Pons (tissue), 1 donor: ENCODE results near the gene USP48.
"Not testable (repeated sequence)": the region's sequence is repeated elsewhere in the genome, so short reads cannot be mapped to it uniquely, and the experiment has no call there.

Experiments used
- DNase-seq: peaks from one replicate; pipeline ENCODE4 v3.0.0-alpha.2; 2016; ENCODE audit warnings: low spot score

The USP48 gene

DNA sequence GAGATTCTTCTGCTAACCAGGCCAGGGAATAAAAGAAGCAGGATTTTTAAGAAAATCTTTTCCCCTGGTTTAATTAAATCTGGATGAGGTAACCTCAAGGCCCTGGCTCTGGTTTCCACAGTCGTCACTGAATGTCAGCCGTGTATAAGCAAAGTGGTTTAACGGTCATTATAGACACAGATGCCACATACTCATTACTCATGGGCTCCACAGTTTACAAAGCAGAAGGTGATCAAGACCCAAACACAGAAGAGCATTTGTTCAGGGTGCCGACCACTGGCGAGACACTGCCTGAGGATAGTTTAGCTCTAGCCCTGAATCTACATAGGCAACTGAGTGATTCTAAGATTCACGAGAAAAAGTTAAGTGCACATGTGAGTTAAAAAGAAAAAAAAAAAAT, 86.0 kb downstream of the USP48 start:
- no peak for DNase-seq

DNA sequence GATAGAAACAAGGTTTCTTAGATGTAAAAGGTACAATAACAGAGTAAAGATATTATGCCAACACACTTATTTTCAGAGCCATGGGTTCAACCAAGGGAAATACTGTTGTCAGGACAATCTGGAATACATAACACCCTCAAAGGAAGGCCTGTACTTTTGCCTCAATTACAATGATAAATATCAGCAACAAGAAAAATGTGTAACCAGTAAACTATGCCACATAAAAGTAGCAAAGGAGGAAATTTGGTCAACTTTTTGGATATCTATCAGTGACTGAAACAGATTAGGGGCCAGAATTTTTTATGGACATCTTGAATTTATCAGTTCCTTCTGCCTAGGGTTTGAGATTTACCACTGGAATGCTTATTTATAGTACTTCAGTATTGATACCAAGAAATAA, 89.2 kb downstream of the USP48 start:
- no peak for DNase-seq

DNA sequence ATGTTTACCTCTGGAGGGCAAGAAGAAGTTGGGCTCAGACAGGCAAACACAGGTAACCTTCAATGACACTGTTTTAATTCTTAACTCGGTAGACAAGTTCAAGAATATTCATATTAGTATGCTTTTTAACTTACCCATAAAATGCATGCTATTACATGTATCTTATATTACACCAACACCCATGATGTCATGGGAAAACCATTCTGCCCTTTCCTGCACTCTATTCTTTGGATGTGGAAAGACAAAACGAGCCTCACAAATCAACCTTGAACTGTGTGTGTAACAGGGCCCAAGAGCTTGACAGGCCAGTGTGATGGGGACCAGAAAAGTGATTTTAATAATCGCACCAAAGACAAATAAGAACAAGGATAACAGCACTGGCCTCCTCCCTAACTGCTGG, 91.2 kb downstream of the USP48 start:
- DNase-seq = no peak

DNA sequence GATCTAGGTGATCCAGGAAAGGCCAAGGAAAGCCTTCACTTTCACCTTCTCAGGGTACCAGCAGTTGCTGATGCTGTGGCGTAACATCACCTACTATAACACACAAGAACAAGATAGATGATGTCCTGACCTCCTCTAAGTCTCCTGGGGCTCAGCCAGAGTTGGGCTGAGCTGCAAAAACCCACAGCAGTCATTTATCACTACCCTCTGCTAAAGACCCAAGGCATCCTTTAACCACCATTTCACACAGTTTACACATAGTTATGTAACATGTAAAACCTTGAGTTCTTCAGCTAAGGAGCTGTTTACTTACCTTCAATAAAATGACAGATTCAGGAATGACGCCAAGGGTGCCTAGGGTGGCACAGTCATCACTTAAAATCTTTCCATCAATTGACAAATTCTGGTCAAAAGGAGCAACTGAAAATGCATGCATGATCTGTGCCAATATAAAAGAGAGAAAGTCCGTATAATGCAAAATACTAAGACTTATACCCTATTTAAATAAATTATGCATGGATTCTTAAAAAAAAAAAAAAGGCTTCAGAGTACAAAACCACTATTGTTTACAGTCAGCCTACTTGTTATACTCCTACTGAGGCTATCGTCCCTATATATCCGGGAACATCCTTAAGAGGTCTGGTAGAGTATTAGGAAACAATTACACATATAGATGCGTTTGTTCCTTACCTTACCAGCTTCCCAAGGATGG, 93.1 kb downstream of the USP48 start:
- DNase-seq = no peak

DNA sequence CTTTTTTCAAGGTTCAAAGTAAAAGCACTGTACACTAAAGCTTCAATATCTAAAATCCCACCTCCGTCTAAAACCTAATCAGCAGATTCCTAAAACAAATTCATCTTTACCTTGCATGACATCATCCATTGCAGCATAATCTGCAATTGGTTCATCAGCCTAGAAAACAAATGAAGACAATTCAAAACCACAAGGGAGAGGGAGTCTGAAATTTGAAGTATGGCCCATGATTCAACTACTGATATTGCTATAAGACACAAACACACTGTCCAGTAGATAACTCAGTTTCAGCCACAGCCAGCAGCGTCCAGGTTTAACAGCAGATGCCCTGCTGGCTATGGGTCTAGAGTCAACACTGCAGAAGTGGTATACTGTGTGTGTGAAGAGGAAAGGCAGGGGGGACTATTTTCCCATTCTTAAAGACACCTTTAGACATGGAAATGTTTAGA, 95.8 kb downstream of the USP48 start:
- no peak for DNase-seq

DNA sequence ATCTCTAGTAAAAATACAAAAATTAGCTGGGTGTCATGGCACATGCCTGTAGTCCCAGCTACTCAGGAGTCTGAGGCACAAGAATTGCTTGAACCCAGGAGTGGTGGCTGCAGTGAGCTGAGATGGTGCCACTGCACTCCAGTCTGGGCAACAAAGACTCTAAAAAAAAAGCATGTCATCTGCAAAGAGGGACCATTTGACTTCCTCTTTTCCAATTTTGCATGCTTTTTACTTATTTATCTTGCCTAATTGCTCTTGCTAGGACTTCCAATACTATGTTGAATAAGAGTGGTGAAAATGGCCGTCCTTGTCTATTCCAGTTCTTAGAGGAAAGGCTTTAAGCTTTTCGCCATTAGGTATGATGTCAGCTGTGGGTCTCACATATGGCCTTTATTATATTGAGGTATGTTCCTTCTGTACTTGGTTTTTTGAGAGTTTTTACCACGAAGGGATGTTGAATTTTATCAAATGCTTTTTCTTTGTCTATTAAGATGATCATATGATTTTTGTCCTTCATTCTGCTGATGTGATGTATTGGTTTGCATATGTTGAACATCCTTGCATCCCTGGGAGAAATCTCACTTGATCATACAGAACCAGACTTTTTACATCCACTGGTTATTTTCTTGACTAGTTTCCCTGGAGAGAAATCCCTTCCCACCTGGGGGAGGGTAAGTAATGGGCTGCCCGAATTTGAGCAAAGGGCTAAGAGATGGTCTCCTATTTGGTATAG, 96.8 kb downstream of the USP48 start:
- no peak for DNase-seq

DNA sequence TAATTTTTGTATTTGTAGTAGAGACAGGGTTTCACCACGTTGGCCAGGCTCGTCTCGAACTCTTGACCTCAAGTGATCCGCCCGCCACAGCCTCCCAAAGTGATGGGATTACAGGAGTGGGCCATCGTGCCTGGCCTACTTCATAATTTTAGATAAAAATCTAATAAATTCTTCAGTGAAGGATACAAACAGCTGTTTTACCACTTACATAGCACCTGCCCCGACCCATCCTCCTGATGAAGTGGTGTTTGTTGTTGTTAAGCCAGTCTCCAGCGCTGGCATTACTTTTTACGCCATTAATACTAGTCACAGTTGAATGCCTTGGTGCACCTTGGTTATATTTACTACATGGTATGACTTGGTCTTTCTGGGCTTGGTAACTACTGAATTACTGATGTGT, 101.5 kb downstream of the USP48 start:
- no peak for DNase-seq

DNA sequence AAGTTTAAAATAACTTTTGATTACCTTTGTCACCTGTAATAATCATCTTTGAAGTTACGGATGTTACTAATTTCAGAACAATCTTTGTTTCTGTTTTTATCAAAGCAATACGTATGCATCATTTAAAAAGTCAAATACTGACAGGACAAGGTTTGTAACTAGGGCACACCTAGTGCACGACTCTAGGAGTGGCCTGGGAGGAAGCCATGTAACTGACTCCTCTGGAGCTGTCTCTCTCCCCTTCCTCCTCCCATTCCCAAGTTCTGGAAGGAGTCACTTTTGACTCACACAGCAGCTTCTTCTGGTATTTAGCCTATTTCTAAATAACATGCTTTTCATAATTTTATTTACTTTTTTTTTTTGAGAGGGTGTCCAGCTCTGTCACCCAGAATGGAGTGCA, 102.0 kb downstream of the USP48 start:
- no peak for DNase-seq

DNA sequence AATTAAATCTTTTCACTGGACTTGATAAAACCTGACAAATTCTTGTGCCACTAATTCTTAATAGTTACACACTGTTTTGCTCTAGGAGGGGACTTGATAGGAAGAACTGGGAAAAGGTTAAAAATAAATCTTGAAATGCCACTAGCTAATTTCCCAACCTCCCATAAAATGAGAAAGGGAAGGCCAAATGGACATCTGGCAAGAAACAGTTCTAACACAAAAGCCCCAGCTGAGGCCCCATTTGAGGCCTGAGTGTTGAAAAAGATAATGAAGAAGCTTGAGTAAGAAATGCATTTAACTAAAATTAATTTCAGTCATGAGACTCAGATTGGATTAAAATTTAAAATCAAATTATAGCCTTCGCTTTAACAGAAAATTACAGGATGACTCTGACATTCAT, 102.6 kb downstream of the USP48 start:
- DNase-seq = no peak

DNA sequence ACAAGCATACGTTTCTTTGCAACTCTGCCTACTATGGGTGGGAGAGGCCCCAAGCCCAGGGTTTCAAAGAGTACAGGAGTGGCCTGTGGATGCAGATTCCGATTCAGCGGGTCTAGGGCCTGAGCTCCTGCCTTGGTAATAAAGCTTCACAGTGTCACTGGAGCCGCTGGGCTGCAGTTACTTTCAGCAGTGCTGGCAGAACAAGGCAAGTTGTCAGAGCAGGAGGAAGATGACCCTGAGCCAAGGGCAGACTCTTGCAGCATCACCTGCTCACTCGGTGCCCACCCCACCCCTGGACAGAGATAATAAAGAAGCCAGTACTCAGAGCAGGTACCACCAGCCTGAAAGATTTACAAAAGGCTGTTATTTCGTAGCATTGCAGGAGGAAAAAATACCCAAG, 105.8 kb downstream of the USP48 start:
- DNase-seq = no peak

DNA sequence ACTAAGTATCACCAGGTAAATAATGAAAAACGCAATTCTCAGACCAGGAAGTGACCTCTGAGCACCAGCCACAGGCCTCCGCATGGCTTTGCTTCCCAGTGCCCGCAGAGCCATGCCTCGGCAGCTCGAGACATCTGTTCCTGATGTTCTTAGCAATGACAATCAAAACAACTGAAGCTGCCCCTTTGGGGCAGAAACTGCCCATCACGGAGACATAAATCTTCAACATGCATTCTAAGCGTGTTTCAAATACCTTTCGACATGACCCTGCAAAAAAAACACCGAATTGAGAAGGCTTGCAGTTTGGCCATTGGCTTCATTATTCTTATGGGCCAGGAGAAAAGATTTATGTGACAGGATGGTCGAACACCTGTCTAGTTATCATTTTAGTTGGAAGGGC, 108.0 kb downstream of the USP48 start:
- no peak for DNase-seq

DNA sequence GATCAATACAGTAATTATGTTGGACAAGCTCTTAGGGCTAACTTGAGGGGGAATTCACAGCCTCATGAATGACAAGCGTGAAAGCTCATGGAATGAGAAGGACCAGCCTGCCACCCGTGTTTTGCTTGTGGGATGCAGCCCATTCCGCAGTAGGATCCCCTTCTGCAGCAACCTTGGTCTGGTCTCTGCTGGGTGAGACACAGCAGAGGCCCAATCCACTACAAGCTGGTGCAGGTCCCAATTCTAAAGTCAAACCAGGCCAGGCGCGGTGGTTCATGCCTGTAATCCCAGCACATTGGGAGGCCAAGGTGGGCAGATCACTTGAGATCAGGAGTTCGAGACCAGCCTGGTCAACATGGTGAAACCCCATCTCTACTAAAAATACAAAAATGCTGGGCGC, 109.1 kb downstream of the USP48 start:
- DNase-seq = not testable (repeated sequence)

DNA sequence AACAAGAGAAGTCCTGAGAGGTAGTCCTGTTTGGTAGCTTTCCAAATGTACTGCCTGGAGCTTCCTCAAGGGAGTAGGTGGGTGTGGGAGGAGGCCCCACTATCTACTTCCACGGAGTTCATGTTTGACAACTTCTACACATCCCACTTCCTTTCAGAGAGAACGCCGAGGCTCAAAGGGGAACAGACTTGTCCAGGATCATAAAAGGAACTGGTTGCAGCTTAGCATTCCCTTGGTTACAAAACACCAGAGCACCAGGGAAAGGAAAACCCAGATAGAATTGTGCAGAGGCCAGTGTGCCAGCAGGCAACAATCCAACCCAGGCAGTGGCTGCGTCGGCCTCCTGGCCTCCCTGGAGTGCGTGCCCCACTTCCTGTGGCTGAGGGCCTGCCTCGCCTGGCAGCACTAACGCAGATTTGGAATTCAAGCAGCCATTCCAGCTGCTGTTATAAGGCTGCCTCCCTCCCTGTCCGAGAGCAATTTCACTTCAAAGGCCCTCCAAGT, 109.6 kb downstream of the USP48 start:
- DNase-seq = no peak

DNA sequence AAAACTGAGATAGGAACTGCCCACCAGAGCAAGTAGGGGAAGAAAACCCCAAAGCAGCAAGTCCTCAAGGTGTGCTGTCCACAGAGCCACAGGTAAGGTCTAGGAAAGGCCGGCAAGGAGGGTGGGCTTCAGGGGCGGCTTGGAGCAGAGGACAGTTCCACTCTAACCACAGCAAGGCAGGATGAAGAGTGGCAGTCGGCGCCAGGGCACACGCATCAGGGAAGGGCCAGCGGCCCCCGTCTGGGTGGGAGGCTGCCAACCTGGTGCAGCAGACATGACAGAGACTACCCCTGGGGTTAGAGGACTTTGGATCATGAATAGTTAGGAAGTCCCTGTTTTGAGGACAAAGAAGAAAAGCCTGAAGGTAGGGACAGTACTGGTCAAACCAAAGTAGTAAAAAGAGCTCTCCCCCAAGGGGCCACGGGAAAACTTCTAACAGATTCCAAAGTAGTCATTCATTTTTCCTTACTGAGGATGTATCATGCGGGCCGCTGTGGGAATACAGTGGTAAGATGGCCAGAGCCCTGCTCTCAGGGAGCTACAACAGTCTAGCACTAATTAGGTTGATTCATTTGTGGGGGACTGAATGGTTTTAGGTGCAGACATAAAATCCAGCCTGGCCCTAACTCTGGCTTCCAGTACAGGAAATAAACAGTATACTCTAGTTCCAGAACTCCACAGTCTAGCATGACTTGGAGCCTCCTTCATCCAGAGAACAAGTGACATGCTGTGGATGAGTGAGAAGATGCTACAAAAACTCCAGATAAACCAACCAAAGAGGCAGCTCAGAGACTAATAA, 110.3 kb downstream of the USP48 start:
- DNase-seq = no peak

DNA sequence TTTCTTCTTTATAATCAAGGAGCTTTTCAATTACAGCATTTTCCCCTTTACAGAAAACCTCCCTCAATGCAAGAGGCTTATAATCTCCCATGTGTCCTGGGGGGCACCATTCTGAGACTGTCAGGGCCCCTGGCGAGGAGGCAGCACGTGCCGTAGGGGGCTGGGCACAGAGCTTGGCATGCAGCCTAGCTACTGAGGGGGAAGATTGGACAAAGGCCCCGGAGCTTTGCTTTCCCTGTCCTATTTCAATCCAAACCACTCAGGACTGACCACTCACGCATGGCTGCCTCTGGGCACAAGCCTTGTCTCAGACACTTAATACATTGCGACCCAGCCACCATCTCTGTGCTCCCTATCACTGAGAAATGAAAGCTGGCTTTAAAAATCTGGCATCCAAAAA, 111.0 kb downstream of the USP48 start:
- DNase-seq = no peak

DNA sequence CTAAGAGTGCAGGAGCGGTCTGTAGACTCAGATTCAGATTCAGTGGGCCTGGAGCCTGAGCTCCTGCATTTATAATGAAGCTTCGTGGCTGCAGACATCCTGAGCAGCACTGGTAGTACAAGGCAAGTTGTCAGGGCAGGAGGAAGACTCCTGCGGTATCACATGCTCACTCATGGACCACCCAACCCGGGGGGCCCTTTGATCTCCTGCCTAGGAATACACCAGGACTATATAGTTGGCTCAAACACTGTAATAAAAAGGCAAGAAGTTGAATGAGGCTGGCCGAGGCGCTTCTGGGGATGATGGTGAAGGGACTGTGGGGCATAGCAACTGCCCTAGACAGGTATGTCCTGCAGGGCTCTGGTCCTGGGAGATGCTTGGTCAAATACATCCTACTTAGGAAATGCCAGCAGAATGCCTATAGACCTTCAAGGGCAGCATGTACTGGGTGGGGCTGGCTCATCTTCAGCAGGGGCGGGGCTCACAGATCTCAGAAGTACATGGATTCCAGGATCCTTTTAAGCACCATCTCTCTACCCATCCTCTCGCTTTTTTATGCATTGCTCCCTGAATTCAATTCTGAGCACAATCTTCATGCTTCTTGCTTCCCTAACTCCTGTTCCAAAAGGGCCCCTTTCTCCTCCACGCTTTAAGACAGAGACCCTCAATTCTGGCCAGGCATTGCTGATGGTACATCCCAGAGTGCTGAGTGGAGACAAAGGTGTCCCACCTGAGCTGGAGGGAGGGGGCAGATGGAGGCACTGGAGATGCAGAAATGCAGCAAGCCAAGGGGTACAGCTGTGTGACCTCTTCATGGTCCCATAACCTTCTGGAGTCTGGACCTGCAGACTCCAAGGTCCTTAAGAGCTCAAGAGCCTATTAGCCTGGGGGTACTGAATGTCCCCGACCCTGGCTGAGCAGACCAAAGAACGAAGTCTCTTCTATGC, 111.7 kb downstream of the USP48 start:
- DNase-seq = no peak

DNA sequence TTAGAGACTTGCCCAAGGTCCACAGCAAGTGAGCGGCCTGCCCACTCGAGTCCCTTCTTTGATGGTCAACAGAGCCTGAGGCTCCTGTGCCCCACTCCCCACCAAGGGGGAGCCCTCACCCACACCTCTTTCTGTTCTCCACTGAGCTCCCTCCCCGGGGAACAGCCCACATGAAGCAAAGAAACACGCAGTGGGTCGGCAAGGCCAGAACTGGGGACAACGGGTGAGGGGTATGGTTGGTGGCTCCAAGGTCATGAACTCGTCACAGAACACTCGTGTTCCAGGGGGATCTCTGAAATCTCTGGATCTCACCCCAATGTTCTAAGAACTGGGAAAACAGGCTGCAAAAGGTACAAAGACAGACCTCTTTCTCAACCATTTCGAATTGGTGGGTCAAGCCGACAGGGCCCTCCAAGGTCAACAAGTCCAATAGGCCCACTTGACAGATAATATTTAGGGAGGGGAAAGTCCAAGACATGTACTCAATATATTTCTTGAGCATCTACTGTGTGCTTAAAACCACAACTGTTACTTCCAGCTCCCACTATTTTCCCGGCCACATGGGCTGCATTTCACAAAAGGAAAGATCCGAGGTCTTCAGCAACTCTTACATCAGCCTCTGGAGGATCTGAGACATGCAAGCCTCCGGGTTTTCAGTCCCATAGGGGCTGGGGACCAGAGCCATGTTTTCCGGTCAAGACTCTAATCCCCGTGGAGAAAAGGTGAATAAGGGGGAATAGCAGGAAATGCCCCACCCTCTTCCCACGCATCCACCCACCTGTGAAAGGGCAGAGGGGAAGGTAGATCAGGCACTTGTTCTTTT, 112.7 kb downstream of the USP48 start:
- no peak for DNase-seq

DNA sequence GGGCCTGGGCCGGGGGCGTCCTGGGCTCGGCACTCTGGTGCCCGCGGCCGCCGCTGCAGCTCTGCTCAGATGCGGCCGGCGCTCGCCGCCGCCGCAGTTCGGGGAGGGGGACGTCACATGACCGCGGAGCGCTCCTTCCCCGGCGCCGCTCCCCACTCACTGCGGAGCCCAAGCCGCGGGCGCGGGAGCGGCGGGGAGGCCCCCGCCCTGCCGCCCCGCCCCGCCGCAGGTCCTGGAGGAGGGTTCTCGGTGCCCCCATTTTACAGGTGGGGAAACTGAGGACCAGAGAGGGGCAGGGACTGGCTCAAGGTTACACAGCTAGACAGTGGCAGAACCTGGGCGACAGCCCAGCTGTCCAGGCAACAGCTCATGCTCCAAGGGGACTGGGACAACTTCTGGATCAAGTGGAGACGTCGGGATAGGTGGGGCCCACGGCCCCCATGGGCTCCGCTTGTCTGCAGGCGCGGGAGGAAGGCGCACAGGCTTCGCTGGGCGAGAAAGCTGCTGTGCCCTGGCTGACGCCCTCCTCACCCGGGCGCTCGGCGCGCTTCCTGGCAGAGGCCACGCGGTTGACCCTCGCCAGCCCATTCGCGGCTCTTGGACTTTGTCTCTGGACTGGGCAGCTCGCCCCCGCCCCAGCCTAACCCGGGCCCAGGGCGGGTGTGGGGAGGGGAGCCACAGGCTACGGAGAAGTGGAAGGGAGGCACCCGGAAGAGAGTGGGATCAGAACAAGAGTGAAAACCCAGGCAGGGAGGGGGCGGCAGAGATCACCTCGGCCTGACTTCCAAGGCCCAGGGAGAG, 113.5 kb downstream of the USP48 start, which contains the start of gene RAP1GAP:
TSS of gene RAP1GAP (minus strand) at position 100 of the 801 bp plus-strand sequence. CDS start 49,325 bp downstream, outside the sequence.
- no peak for DNase-seq

DNA sequence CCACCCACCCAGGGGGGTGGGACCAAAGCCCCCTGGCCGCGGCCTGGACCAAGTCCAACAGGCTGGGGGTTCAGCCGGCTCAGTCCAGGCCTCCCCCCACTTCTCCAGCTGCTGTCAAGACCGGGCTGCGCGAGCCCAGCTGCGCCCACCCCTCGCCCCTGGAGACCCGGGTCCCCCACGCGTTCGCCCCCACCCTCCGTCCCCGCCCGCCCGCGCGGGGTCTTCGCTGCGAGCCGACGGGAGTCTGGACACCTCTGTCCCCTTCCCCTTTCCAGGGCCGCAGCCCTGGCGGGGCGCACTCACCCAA, 114.0 kb downstream of the USP48 start:
- no peak for DNase-seq
